ENCODE measurements around the gene ALDH1A2. TPM values are rescaled to one million over a fixed set of nuclear protein-coding genes. Genes with fewer than 3 reads are reported as not detected.

ALDH1A2 gene
- polyA plus RNA-seq, 1 donor from 2014 or later = 0.24 TPM

DNA sequence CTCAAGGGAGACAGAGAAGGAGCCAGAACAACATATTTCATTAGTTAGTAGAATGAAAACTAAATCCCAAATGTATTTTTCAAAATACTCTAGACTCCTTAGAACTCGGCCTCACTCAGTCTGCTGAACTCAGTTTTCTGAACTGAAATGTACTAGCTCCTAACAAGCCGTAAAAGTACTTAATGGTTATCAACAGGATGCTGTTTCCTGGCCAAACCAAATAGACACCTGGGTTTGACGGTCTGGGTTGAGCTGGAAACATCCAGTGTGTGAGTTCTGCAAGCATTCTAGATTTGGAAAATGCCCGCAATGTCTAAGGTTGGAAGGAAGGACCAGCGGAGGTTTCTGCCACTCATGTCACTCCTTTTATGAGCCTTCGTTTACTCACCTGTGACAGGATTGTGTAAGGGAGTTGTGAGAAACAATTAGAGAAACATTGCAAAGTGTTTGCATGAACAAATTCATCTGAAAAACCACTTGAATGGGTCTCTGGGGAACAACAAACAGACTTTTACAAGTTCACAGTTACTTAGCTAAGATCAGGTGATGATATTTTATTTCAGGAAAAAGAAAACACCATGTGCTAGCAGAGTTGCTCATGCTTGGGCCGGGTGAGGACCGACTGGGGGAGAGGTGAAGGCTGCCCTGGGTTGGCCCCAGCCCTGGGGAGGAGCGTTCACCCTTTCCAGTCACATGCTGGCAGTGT lies 151.0 kb downstream of the ALDH1A2 start:
- Histone ChIP-seq H3K79me2 (replicated peaks; ENCODE audit: insufficient read depth, low read length) (no peaks in the 10 kb centered on the region), H3K4me3 (ENCODE audit: low read length) (no peak overlapping the region), H3K36me3 (ENCODE audit: insufficient read depth, low read length) (no peaks in the 10 kb centered on the region), H2AFZ (ENCODE audit: low read depth, low read length) (no peak overlapping the region), H3K27me3 (ENCODE audit: insufficient read depth, low read depth, low read length) (no peaks in the 10 kb centered on the region), H3K27ac (ENCODE audit: low read length) (no peak overlapping the region), H3K9me3 (ENCODE audit: low read length) (no peaks in the 10 kb centered on the region), H3F3A (ENCODE audit: insufficient read depth, low read length, poor library complexity, severe bottlenecking) (no peaks in the 10 kb centered on the region), H3K9me2 (ENCODE audit: insufficient read depth, low read length) (no peaks in the 10 kb centered on the region), H4K20me1 (ENCODE audit: insufficient read depth) (no peaks in the 10 kb centered on the region), H3K4me2 (ENCODE audit: low read length) (no peak overlapping the region), H3K9ac (ENCODE audit: low read length) (no peak overlapping the region)
- no peak for TF ChIP-seq EP300 (conservative IDR thresholded peaks at IDR 0.05; ENCODE audit: poor library complexity, severe bottlenecking)

GRCh38 chr15:57911247-57911646 lies 154.3 kb downstream of the ALDH1A2 start:
- Histone ChIP-seq H3K79me2 (replicated peaks; ENCODE audit: insufficient read depth, low read length) (no peaks in the 10 kb centered on the region), H3K9ac (ENCODE audit: low read length) (no peak overlapping the region), H3K36me3 (ENCODE audit: insufficient read depth, low read length) (no peaks in the 10 kb centered on the region), H3K27ac (ENCODE audit: low read length) (no peak overlapping the region), H3K9me2 (ENCODE audit: insufficient read depth, low read length) (no peaks in the 10 kb centered on the region), H3F3A (ENCODE audit: insufficient read depth, low read length, poor library complexity, severe bottlenecking) (no peaks in the 10 kb centered on the region), H4K20me1 (ENCODE audit: insufficient read depth) (no peaks in the 10 kb centered on the region), H3K9me3 (ENCODE audit: low read length) (no peaks in the 10 kb centered on the region), H3K27me3 (ENCODE audit: insufficient read depth, low read depth, low read length) (no peaks in the 10 kb centered on the region), H3K4me3 (ENCODE audit: low read length) (no peak overlapping the region), H3K4me2 (ENCODE audit: low read length) (no peak overlapping the region), H2AFZ (ENCODE audit: low read depth, low read length) (no peak overlapping the region)
- TF ChIP-seq TAF1 (IDR thresholded peaks at IDR 0.05; ENCODE audit: low read depth) (no peak), SMC3 (conservative IDR thresholded peaks at IDR 0.05; ENCODE audit: poor library complexity) (no peak), EZH2 (IDR thresholded peaks at IDR 0.05; ENCODE audit: borderline replicate concordance, insufficient read depth, low read length, poor library complexity, severe bottlenecking) (no peak), CTCF (IDR thresholded peaks at IDR 0.05; ENCODE audit: poor library complexity, severe bottlenecking) (no peak)

- no peak overlapping the region for H3K4me3 ChIP-seq (ENCODE audit: low read length)
- H3K27ac ChIP-seq (ENCODE audit: low read length) = no peak overlapping the region
Observed at GRCh38 chr15:57910672-57911071, 154.8 kb downstream of the ALDH1A2 start.

More at GRCh38 chr15:57910672-57911071, 154.8 kb downstream of the ALDH1A2 start:
- no peak overlapping the region for H2AFZ ChIP-seq (ENCODE audit: low read depth, low read length)
- H4K20me1 ChIP-seq (ENCODE audit: insufficient read depth) = no peaks in the 10 kb centered on the region
- no peak overlapping the region for H3K9ac ChIP-seq (ENCODE audit: low read length)
- TF ChIP-seq POLR2AphosphoS5 (IDR thresholded peaks at IDR 0.05) = no peak
- no peak for TF ChIP-seq MXI1 (conservative IDR thresholded peaks at IDR 0.05; ENCODE audit: poor library complexity, severe bottlenecking)
- TF ChIP-seq SMC3 (conservative IDR thresholded peaks at IDR 0.05; ENCODE audit: poor library complexity) = no peak
- TF ChIP-seq EZH2 (IDR thresholded peaks at IDR 0.05; ENCODE audit: borderline replicate concordance, insufficient read depth, low read length, poor library complexity, severe bottlenecking) = no peak
- no peak for TF ChIP-seq REST (IDR thresholded peaks at IDR 0.05; ENCODE audit: borderline replicate concordance)
- no peak for TF ChIP-seq CTCF (IDR thresholded peaks at IDR 0.05; ENCODE audit: poor library complexity, severe bottlenecking)
- TF ChIP-seq EP300 (conservative IDR thresholded peaks at IDR 0.05; ENCODE audit: poor library complexity, severe bottlenecking) = no peak
- TF ChIP-seq TAF1 (IDR thresholded peaks at IDR 0.05; ENCODE audit: low read depth) = no peak
- no peak for TF ChIP-seq RAD21 (conservative IDR thresholded peaks at IDR 0.05)
- H3K4me2 ChIP-seq (ENCODE audit: low read length) = no peak overlapping the region
- H3K27me3 ChIP-seq (ENCODE audit: insufficient read depth, low read depth, low read length) = no peaks in the 10 kb centered on the region
- no peaks in the 10 kb centered on the region for H3K9me3 ChIP-seq (ENCODE audit: low read length)
- H3K9me2 ChIP-seq (ENCODE audit: insufficient read depth, low read length) = no peaks in the 10 kb centered on the region
- no peaks in the 10 kb centered on the region for H3K36me3 ChIP-seq (ENCODE audit: insufficient read depth, low read length)
- H3K79me2 ChIP-seq (replicated peaks; ENCODE audit: insufficient read depth, low read length) = no peaks in the 10 kb centered on the region
- H3F3A ChIP-seq (ENCODE audit: insufficient read depth, low read length, poor library complexity, severe bottlenecking) = no peaks in the 10 kb centered on the region

All from neural cell (in vitro differentiated cells).